Spleen (tissue), 11 donors: ENCODE measurements around the gene FRS3. TPM values are rescaled to one million over a fixed set of nuclear protein-coding genes. Genes with fewer than 3 reads are reported as not detected.

Experiments used
- DNase-seq: peaks from one replicate; pipeline ENCODE4 v3.0.0-alpha.2; 2020
- H3K27ac ChIP-seq, 8 donors: fragments of 200-600 bp; sonication (generic) in 7 of 8; 1 replicate in 4 of 8; 2 replicates in 4 of 8; pipeline versions ENCODE4 v1.5.0 to v1.8.0; 2016 to 2021; ENCODE audit warnings: inconsistent platforms in 4 of 8, mild to moderate bottlenecking in 4 of 8, moderate library complexity in 1 of 8
- H3K27me3 ChIP-seq, 7 donors: fragments of 200-600 bp; sonication (generic) in 6 of 7; replicated peaks in 1 of 7; 1 replicate in 4 of 7; 2 replicates in 3 of 7; pipeline versions ENCODE4 v1.5.0 to v1.8.0; 2016 to 2021; ENCODE audit warnings: inconsistent platforms in 3 of 7, mild to moderate bottlenecking in 1 of 7
- H3K36me3 ChIP-seq, 6 donors: fragments of 200-600 bp; sonication (generic) in 5 of 6; 1 replicate in 4 of 6; 2 replicates in 2 of 6; pipeline versions ENCODE4 v1.5.0 to v1.8.0; 2016 to 2021; ENCODE audit warnings: inconsistent platforms in 2 of 6
- H3K4me1 ChIP-seq, 6 donors: fragments of 200-600 bp; sonication (generic) in 5 of 6; 1 replicate in 3 of 6; 2 replicates in 3 of 6; pipeline versions ENCODE4 v1.5.0 to v1.8.0; 2016 to 2021; ENCODE audit warnings: inconsistent platforms in 3 of 6
- H3K4me3 ChIP-seq, 8 donors: fragments of 200-600 bp; sonication (generic) in 7 of 8; 1 replicate in 4 of 8; 2 replicates in 4 of 8; pipeline versions ENCODE4 v1.5.0 to v1.8.0; 2016 to 2021; ENCODE audit warnings: inconsistent platforms in 4 of 8, mild to moderate bottlenecking in 4 of 8, moderate library complexity in 2 of 8
- H3K9me3 ChIP-seq, 8 donors: fragments of 200-600 bp; sonication (generic) in 7 of 8; 1 replicate in 4 of 8; 2 replicates in 4 of 8; pipeline versions ENCODE4 v1.5.0 to v1.8.0; 2016 to 2021; ENCODE audit warnings: inconsistent platforms in 4 of 8
- CTCF ChIP-seq, 11 experiments: fragments of 200-600 bp in 7 of 11; fragments of 450-650 bp in 4 of 11; sonication (generic) in 4 of 11; IDR thresholded peaks in 8 of 11; conservative IDR thresholded peaks in 3 of 11; 1 replicate in 7 of 11; 2 replicates in 4 of 11; pipeline versions ENCODE4 v1.4.0 to v1.8.0; 2016 to 2021; ENCODE audit warnings: antibody characterized with exemption in 11 of 11, inconsistent platforms in 4 of 11, mild to moderate bottlenecking in 1 of 11
- POLR2A ChIP-seq, 3 donors: fragments of 450-650 bp; IDR thresholded peaks; one replicate each; pipeline ENCODE4 v1.5.1; 2017; ENCODE audit warnings: antibody characterized with exemption in 3 of 3, mild to moderate bottlenecking in 1 of 3
- POLR2AphosphoS5 ChIP-seq, 3 donors: sonication (generic); formaldehyde crosslinking; IDR thresholded peaks; one replicate each; pipeline ENCODE4 v1.5.1; 2017; ENCODE audit warnings: antibody characterized with exemption in 3 of 3
- WGBS, 5 donors: extraction: QIAGEN DNeasy Blood & Tissue Kit in 3 of 5; methylation state at CpG; one replicate each; pipeline versions ENCODE4 v1.1.5 to v1.1.7; 2013 to 2018; 5-methylcytosine and 5-hydroxymethylcytosine counted together
- intact Hi-C: fragments of 100-400 bp; cut with DNase I; formaldehyde crosslinking; loops from one replicate; pipeline ENCODE4 v1.15.0; 2023; ENCODE audit warnings: low total_unique reads
- polyA plus RNA-seq, 3 donors: library from polyadenylated mRNA; stranded (reverse); fragments of 200-250 nt; gene quantifications; one replicate each; pipeline ENCODE4 v1.2.1, GENCODE V29; 2013
- total RNA-seq, 7 donors: library from RNA; depleted of rRNA in 3 of 7; stranded (reverse); fragments of >200 nt in 3 of 7; fragmentation: NEBNext Ultra II Directional in 4 of 7; extraction: Animal tissue kit (Norgen Biotek cat#: 25700) in 4 of 7; gene quantifications; one replicate each; pipeline versions ENCODE4 v1.1.0 to v1.2.1, GENCODE V29; 2016 to 2021
- donor health status: healthy with polysubstance abuse.
- donor health status: DM: no; HTN: no; CAD: no; lungs with moderate emphysema.
- donor health status: DM: no; HTN: no; CAD: no.
- donor health status: Bipolar disorder and iron deficiency.
- donor health status: healthy.
- donor health status: DM: no; HTN: no; CAD: no.
- donor health status: DM: yes; HTN: yes; CAD: no.

The FRS3 gene
- total and polyA plus RNA-seq, 10 donors = 2.6 to 7.3 (median 6.0) TPM

GRCh38 chr6:41784581-41785171 is 5.0 kb upstream of the FRS3 start:
- peaks cover 26 to 88% (median 59%) of the 10 kb centered on the region in 6 donors for H3K4me1 ChIP-seq
- H3K27ac ChIP-seq = peak overlapping the region in 4 of 8 donors; percentile 37 to 98 (median 96)
- peak overlapping the region in 2 of 8 donors; percentile 79 to 91 for H3K4me3 ChIP-seq

GRCh38 chr6:41783106-41783780 is 3.5 kb upstream of the FRS3 start:
- peaks cover 26 to 86% (median 57%) of the 10 kb centered on the region in 6 donors for H3K4me1 ChIP-seq
- H3K27ac ChIP-seq = peak overlapping the region in 3 of 8 donors; percentile 20 to 95 (median 47)

More at GRCh38 chr6:41784581-41785171, 5.0 kb upstream of the FRS3 start:
- Histone ChIP-seq H3K27me3 (peaks cover 0 to 7% (median 0%) of the 10 kb centered on the region in 7 donors), H3K36me3 (peaks cover 0 to 32% (median 8%) of the 10 kb centered on the region in 6 donors), H3K9me3 (no peaks in the 10 kb centered on the region)
- TF ChIP-seq POLR2AphosphoS5 (IDR thresholded peaks at IDR 0.05) = no peak
- TF ChIP-seq CTCF (IDR thresholded peaks at IDR 0.05 in 8 of 11, conservative IDR thresholded peaks at IDR 0.05 in 3 of 11) = no peak
- no peak for TF ChIP-seq POLR2A (IDR thresholded peaks at IDR 0.05)
- no peak for DNase-seq
- WGBS, 5 donors = 62 to 78% (median 65%) methylated on average over 5 of the region's 5 CpGs
- intact Hi-C loops = loop anchor here (5.0 kb wide), 1 partner anchor 263 kb away; no protein-coding TSS in a partner anchor

GRCh38 chr6:41781366-41781730 is 1.6 kb upstream of the FRS3 start:
- intact Hi-C loops = loop anchor here (5.0 kb wide), 1 partner anchor 266 kb away; no protein-coding TSS in a partner anchor
- TF ChIP-seq CTCF (IDR thresholded peaks at IDR 0.05 in 8 of 11, conservative IDR thresholded peaks at IDR 0.05 in 3 of 11) (no peak), POLR2AphosphoS5 (IDR thresholded peaks at IDR 0.05) (peak in 2 of 3 donors; percentile 59 to 61)
- H3K36me3 ChIP-seq = peaks cover 0 to 31% (median 4%) of the 10 kb centered on the region in 6 donors
- H3K9me3 ChIP-seq = no peaks in the 10 kb centered on the region
- peak; percentile 79 for DNase-seq
- H3K4me3 ChIP-seq = peak overlapping the region in 7 of 8 donors; percentile 71 to 93 (median 81)
- peaks cover 0 to 7% (median 0%) of the 10 kb centered on the region in 7 donors for H3K27me3 ChIP-seq
- H3K27ac ChIP-seq = peak overlapping the region in 7 of 8 donors; percentile 69 to 95 (median 84)
- 9 to 25% (median 23%) methylated on average over 3 of the region's 3 CpGs for WGBS, 5 donors
- H3K4me1 ChIP-seq = peaks cover 26 to 92% (median 63%) of the 10 kb centered on the region in 6 donors

More at GRCh38 chr6:41783106-41783780, 3.5 kb upstream of the FRS3 start:
- Histone ChIP-seq H3K4me3 (peak overlapping the region in 3 of 8 donors; percentile 6 to 93 (median 81)), H3K36me3 (peaks cover 0 to 20% (median 0%) of the 10 kb centered on the region in 6 donors), H3K27me3 (peaks cover 0 to 7% (median 0%) of the 10 kb centered on the region in 7 donors), H3K9me3 (no peaks in the 10 kb centered on the region)
- WGBS, 5 donors = 73 to 78% (median 76%) methylated on average over 5 to 6 of the region's 6 CpGs
- TF ChIP-seq CTCF (IDR thresholded peaks at IDR 0.05 in 8 of 11, conservative IDR thresholded peaks at IDR 0.05 in 3 of 11) = no peak
- TF ChIP-seq POLR2A (IDR thresholded peaks at IDR 0.05) = no peak
- no peak for TF ChIP-seq POLR2AphosphoS5 (IDR thresholded peaks at IDR 0.05)
- no peak for DNase-seq
- intact Hi-C loops = loop anchor here (5.0 kb wide), 1 partner anchor 264 kb away; no protein-coding TSS in a partner anchor
